GM10248 (cell line): ENCODE measurements around the gene CPVL.

Source experiments
- CTCF ChIA-PET: fragments of 300-600 bp; sonication (Branson Sonifier 250); formaldehyde crosslinking; extraction: SDS; loops from one replicate; lab custom pipeline; 2021; ENCODE audit warnings: antibody characterized with exemption; lab: Yijun Ruan, JAX
- POLR2A ChIA-PET: fragments of 350-650 bp; sonication (Branson Sonifier 250); formaldehyde crosslinking; extraction: SDS; loops from one replicate; lab custom pipeline; 2020; ENCODE audit warnings: antibody characterized with exemption; lab: Yijun Ruan, JAX
- DNase-seq: peaks from one replicate; pipeline ENCODE4 v3.0.0; 2012; ENCODE audit errors: extremely low spot score
- CTCF ChIP-seq: IDR thresholded peaks from 2 replicates; pipeline ENCODE4 v1.5.1; 2012; ENCODE audit warnings: mild to moderate bottlenecking, low read depth; ENCODE audit errors: extremely low read depth, missing control alignments, control extremely low read depth

The CPVL gene

DNA sequence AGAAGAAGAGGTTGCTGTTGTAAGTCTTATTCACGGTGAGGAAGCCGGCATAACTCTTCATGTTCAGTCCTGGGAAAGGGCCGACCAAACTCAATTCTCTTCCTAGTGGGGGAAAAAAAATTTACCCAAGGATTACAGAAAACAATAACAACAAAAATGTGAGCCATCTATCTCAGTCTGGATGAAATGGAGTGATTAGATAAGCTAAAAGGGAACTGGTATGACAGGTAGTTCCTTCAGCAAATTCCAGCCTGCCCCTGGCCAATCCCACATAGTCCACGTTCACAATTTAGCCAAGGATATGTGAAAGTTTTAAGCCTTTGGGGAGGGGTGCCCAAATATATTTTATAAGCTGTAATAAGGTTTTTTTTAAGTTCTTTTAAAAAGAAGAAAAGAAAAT, 33.6 kb downstream of the CPVL start:
- DNase-seq = no peak
- ChIA-PET POLR2A (interaction anchor here (0.5 kb wide), 1 partner anchor 26 kb away, joined by 4 read pairs; no protein-coding TSS in a partner anchor), CTCF (interaction anchor here (1.1 to 2.5 kb wide), 5 partner anchors 9 to 296 kb away, joined by 3 to 25 read pairs (median 4); no protein-coding TSS in a partner anchor)
- TF ChIP-seq CTCF = no peak

DNA sequence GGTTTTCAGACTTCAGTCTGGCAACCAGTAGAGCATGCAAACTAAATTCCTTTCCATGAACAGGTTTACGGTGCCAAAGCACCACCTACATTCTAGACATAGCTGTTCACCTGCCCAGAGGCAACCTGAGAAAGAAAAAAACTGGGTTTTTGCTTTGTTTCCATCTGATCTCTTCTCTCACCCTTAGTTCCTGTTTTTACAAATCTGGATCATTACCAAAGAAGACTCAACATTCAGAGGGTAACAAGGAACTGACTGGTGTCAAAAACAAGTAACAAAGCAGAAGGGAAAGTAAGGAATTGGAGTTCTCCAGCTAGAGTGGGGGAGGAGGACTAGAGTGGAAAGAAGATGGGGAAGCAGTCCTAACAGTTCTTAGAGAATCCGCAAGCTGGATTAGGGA, 36.4 kb downstream of the CPVL start:
- no peak for DNase-seq
- no peak for TF ChIP-seq CTCF
- ChIA-PET CTCF (interaction anchor here (1.3 to 15.1 kb wide), 4 partner anchors 11 to 185 kb away, joined by 3 to 416 read pairs (median 6); no protein-coding TSS in a partner anchor), POLR2A (no interaction called here)

DNA sequence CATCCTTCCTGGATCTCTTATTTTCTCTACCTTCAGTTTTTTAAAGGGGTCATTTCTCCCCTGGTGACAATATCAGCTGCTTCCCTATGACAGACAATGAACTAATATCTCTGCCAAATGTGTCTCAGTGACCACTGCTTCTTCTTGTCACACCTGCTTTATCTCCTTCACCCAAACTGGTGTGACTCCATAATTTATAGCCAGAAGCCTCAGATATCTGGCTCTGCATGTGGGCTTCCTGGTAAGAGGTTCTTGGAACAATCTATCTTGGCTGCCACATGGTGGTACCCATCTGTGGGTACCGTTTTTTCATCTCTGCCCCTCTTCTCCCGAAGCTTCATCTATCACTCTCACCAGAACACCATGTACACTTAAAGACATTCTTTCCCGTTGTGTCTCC, 37.0 kb downstream of the CPVL start:
- TF ChIP-seq CTCF = no peak
- ChIA-PET CTCF (interaction anchor here (1.3 to 15.1 kb wide), 6 partner anchors 10 to 298 kb away, joined by 3 to 416 read pairs (median 6); no protein-coding TSS in a partner anchor), POLR2A (no interaction called here)
- DNase-seq = no peak

- ChIA-PET POLR2A (no interaction called here), CTCF (interaction anchor here (0.7 to 15.1 kb wide), 29 partner anchors 7 to 1011 kb away, joined by 3 to 416 read pairs (median 4); partner anchors contain the start of gene TRIL)
- no peak for DNase-seq
- TF ChIP-seq CTCF = no peak
These were observed 39.3 kb downstream of the CPVL start for GRCh38 chr7:29107056-29107455.

GRCh38 chr7:29106669-29106988, 39.7 kb downstream of the CPVL start:
- ChIA-PET CTCF (interaction anchor here (0.7 to 15.1 kb wide), 29 partner anchors 8 to 1010 kb away, joined by 3 to 416 read pairs (median 4); partner anchors contain the start of gene TRIL), POLR2A (no interaction called here)
- no peak for TF ChIP-seq CTCF
- DNase-seq = no peak

GRCh38 chr7:29105752-29106668, 40.3 kb downstream of the CPVL start:
- ChIA-PET POLR2A (no interaction called here), CTCF (interaction anchor here (0.7 to 15.1 kb wide), 30 partner anchors 8 to 1010 kb away, joined by 3 to 416 read pairs (median 4); partner anchors contain the start of gene TRIL)
- peak; percentile 28 for DNase-seq
- peak; percentile 84 for TF ChIP-seq CTCF
